Measurements from ENCODE around the gene EIF4A3. TPM values are rescaled to one million over a fixed set of nuclear protein-coding genes. Genes with fewer than 3 reads are reported as not detected.

Gene EIF4A3
- total and polyA plus RNA-seq, 9 donors = 71.2 to 114 (median 87.8) TPM

DNA sequence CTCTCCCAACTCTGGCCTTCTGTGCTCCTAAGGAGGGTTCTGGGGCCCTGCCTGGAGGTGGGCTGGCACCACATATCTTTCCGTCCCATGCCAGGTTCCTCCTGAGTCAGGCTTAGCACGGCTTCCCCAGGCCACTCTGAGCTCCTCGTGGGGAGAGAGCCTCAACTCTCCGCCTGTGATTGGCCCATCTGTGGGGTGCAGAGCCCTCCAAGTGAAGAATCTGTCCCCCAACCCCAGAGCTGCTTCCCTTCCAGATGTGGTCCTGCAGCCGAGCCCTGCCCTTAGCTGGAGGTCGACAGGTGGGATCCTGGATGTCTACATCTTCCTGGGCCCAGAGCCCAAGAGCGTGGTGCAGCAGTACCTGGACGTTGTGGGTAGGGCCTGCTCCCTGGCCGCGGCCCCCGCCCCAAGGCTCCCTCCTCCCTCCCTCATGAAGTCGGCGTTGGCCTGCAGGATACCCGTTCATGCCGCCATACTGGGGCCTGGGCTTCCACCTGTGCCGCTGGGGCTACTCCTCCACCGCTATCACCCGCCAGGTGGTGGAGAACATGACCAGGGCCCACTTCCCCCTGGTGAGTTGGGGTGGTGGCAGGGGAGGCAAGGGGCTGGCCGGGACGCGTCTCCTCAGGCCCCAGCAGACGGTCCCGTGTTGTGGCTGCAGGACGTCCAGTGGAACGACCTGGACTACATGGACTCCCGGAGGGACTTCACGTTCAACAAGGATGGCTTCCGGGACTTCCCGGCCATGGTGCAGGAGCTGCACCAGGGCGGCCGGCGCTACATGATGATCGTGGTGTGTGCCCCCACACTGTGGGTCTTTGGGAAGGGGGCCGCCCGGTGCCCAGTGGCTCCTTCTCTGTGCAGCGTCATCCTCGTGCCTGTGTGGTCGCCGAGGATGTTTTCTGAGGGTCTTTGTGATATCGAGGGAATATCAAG is 38.6 kb downstream of the EIF4A3 start:
- DNase-seq = peak in 3 of 5 donors; percentile 16 to 30 (median 20)
- H3K27ac ChIP-seq = no peak overlapping the region

DNA sequence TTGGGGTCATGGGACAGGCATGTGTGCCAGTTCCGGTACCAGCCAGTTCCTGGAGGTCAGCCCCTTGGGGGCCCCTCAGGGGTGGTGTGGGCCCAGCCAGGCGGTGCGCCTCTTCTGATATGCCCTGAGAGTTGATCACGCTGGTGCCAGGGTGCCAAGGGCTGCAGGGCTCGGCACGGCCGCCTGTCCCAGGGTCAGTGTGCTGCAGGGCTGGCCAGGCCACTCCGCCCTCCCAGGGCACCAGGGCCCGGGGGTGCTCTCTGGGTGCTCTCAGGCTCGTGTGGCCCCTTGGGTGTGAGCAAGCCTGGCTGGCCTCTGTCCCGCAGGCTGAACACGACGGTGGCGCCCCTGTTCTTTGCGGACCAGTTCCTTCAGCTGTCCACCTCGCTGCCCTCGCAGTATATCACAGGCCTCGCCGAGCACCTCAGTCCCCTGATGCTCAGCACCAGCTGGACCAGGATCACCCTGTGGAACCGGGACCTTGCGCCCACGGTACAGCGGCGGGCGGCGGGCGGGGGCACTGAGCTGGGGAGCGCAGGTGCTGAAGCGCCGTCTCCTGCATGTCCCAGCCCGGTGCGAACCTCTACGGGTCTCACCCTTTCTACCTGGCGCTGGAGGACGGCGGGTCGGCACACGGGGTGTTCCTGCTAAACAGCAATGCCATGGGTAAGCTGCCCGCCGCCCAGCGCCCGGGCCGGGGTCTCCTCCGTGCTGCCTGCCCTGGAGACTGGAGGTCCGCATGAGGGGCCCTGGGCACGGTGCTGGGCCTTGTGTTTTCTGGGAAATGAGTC is 39.5 kb downstream of the EIF4A3 start:
- peaks cover 5% of the 10 kb centered on the region for H3K4me1 ChIP-seq (ENCODE audit: insufficient read depth)
- no peaks in the 10 kb centered on the region for H3K36me3 ChIP-seq
- DNase-seq = peak in 3 of 5 donors; percentile 17 to 35 (median 18)
- WGBS, 3 donors = 91 to 95% (median 93%) methylated on average over 43 to 46 of the region's 46 CpGs
- TF ChIP-seq EP300 (IDR thresholded peaks at IDR 0.05) (no peak), CTCF (IDR thresholded peaks at IDR 0.05) (no peak), POLR2A (IDR thresholded peaks at IDR 0.05) (no peak)
- no peaks in the 10 kb centered on the region for H3K27me3 ChIP-seq
- H3K27ac ChIP-seq = no peak overlapping the region
- H3K4me3 ChIP-seq = no peak overlapping the region
- no peaks in the 10 kb centered on the region for H3K9me3 ChIP-seq
- intact Hi-C loops (cut with DNase I) = no loop called here

More for the DNA sequence above, 38.6 kb downstream of the EIF4A3 start:
- 89 to 91% (median 90%) methylated on average over 40 of the region's 40 CpGs for WGBS, 3 donors
- intact Hi-C loops (cut with DNase I) = no loop called here
- Histone ChIP-seq H3K4me3 (no peak overlapping the region), H3K9me3 (no peaks in the 10 kb centered on the region), H3K36me3 (no peaks in the 10 kb centered on the region), H3K4me1 (ENCODE audit: insufficient read depth) (peaks cover 5% of the 10 kb centered on the region), H3K27me3 (no peaks in the 10 kb centered on the region)
- TF ChIP-seq EP300 (IDR thresholded peaks at IDR 0.05) (no peak), POLR2A (IDR thresholded peaks at IDR 0.05) (no peak), CTCF (IDR thresholded peaks at IDR 0.05) (no peak)

DNA sequence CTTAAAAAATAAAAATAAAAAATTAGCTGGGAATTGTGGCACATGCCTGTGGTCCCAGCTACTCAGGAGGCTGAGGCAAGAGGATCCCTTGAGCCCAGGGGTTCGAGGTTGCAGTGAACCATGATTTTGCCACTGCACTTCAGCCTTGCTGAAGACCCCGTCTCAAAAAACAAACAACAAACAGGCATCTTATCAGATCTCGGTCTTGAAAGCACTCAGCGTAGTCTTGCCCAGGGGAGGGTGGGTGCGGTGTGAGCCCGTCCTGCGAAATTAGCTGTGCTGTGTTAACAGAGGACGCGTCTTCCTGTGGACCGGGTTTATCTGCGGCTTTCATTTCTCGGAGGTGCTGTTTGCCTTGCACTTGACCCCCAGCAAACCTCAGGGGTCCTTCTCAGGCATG is 40.2 kb downstream of the EIF4A3 start:
- Histone ChIP-seq H3K36me3 (no peaks in the 10 kb centered on the region), H3K9me3 (no peaks in the 10 kb centered on the region), H3K4me1 (ENCODE audit: insufficient read depth) (peaks cover 5% of the 10 kb centered on the region), H3K27me3 (no peaks in the 10 kb centered on the region), H3K4me3 (no peak overlapping the region), H3K27ac (no peak overlapping the region)
- intact Hi-C loops (cut with DNase I) = no loop called here
- TF ChIP-seq CTCF (IDR thresholded peaks at IDR 0.05) (no peak), POLR2A (IDR thresholded peaks at IDR 0.05) (no peak), EP300 (IDR thresholded peaks at IDR 0.05) (no peak)
- DNase-seq = no peak
- 84 to 91% (median 88%) methylated on average over 12 of the region's 12 CpGs for WGBS, 3 donors

- intact Hi-C loops (cut with DNase I) = no loop called here
- TF ChIP-seq CTCF (IDR thresholded peaks at IDR 0.05) = no peak
- TF ChIP-seq POLR2A (IDR thresholded peaks at IDR 0.05) = no peak
- no peak for TF ChIP-seq EP300 (IDR thresholded peaks at IDR 0.05)
- DNase-seq = peak in 1 of 5 donors; percentile 24
Measured at GRCh38 chr17:80106176-80106575, 40.8 kb downstream of the EIF4A3 start.

More at GRCh38 chr17:80106176-80106575, 40.8 kb downstream of the EIF4A3 start:
- H3K36me3 ChIP-seq = no peaks in the 10 kb centered on the region
- H3K4me1 ChIP-seq (ENCODE audit: insufficient read depth) = peaks cover 5% of the 10 kb centered on the region
- no peaks in the 10 kb centered on the region for H3K27me3 ChIP-seq
- no peaks in the 10 kb centered on the region for H3K9me3 ChIP-seq
- H3K27ac ChIP-seq = no peak overlapping the region
- WGBS, 3 donors = 19 to 70% (median 38%) methylated on average over 10 of the region's 10 CpGs
- H3K4me3 ChIP-seq = no peak overlapping the region

Measured in ovary (tissue), 9 donors.